GM23338 (cell line): Measurements from ENCODE around the gene PRG3. TPM values are rescaled to one million over a fixed set of nuclear protein-coding genes. Genes with fewer than 3 reads are reported as not detected.

Experiments
- ETS1 ChIP-seq: IDR thresholded peaks from 2 replicates; pipeline ENCODE4 v1.6.1; 2016; ENCODE audit warnings: antibody characterized with exemption
- EZH2 ChIP-seq: fragments of 200-600 bp; sonication (generic); IDR thresholded peaks from one replicate; pipeline ENCODE4 v1.8.0; 2017; ENCODE audit warnings: antibody characterized with exemption, mild to moderate bottlenecking, low read depth; ENCODE audit not compliant: unreplicated experiment
- EZH2phosphoT487 ChIP-seq: fragments of 200-600 bp; sonication (generic); IDR thresholded peaks from one replicate; pipeline ENCODE4 v1.8.1; 2018; ENCODE audit warnings: antibody characterized with exemption; ENCODE audit not compliant: unreplicated experiment
- NANOG ChIP-seq: IDR thresholded peaks from 2 replicates; pipeline ENCODE4 v1.6.1; 2016; ENCODE audit warnings: antibody characterized with exemption, borderline replicate concordance
- REST ChIP-seq: IDR thresholded peaks from one replicate; pipeline ENCODE4 v1.6.1; 2018; ENCODE audit warnings: antibody characterized with exemption; ENCODE audit not compliant: unreplicated experiment
- STAT1 ChIP-seq: IDR thresholded peaks from one replicate; pipeline ENCODE4 v1.6.1; 2016; ENCODE audit warnings: antibody characterized with exemption; ENCODE audit not compliant: unreplicated experiment
- ZNF114 ChIP-seq: fragments of 250-450 bp; sonication (Bioruptor Pico); IDR thresholded peaks from 2 replicates; pipeline ENCODE4 v1.5.0; 2020; ENCODE audit warnings: mild to moderate bottlenecking, moderate library complexity
- ZNF462 ChIP-seq: fragments of 250-450 bp; sonication (Bioruptor Pico); IDR thresholded peaks from 2 replicates; pipeline ENCODE4 v1.5.0; 2020; ENCODE audit warnings: mild to moderate bottlenecking, moderate library complexity
- polyA plus RNA-seq: library from polyadenylated mRNA; unstranded; fragments of >200 nt; fragmentation: Nextera tagmentation; extraction: Ambion mirVana; gene quantifications from 2 replicates; pipeline ENCODE4 v1.2.1, GENCODE V29; 2016
- total RNA-seq: library from RNA; depleted of rRNA; stranded (reverse); fragments of >200 nt; shearing (Covaris generic); gene quantifications from 2 replicates; pipeline ENCODE4 v1.2.3, GENCODE V29; 2014

Gene PRG3
- total and polyA plus RNA-seq, 2 experiments from 2014 or later: not detected

GRCh38 chr11:57378186-57378585 lies 2.8 kb downstream of the PRG3 start (continued):
- no peak for TF ChIP-seq ZNF462 (CRISPR knock-in tag)
- TF ChIP-seq NANOG: no peak
- no peak for TF ChIP-seq EZH2
- no peak for TF ChIP-seq EZH2phosphoT487
- TF ChIP-seq ZNF114 (CRISPR knock-in tag): no peak
- TF ChIP-seq STAT1: no peak
- no peak for TF ChIP-seq REST
- TF ChIP-seq ETS1: no peak
